OCI-LY7 (cell line): Measurements from ENCODE around the gene MBIP.

Experiments
- CTCF ChIP-seq: fragments of 200-600 bp; sonication (generic); conservative IDR thresholded peaks from 2 replicates; pipeline ENCODE4 v1.5.1; 2014; ENCODE audit warnings: mild to moderate bottlenecking, antibody characterized with exemption, low read length, moderate library complexity, mixed read lengths
- EZH2phosphoT487 ChIP-seq: fragments of 200-600 bp; sonication (generic); IDR thresholded peaks from 2 replicates; pipeline ENCODE4 v1.6.1; 2018; ENCODE audit warnings: low read depth, borderline replicate concordance, mild to moderate bottlenecking, mixed run types, antibody characterized with exemption, low read length, moderate library complexity, mixed read lengths

DNA sequence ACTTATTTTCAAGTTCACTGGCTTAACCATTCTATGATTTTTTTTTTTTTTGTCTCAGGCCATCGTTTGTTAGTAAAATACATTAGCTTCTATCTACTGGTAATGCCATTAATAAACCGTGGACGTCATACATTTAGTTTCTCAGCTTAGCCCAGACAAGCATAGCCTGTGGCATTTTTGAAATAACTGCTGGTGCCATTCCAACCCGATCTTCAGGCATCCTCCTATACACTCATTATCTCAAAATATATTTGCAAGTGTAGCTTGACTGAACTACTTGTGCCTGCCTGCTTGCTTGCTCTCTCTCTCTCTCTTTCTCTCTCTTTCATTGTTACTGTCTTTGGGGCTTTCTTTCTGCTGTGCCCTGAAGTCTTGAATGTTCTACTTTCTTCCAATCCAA, 12.7 kb upstream of the MBIP start:
- TF ChIP-seq CTCF (no peak), EZH2phosphoT487 (no peak)
